HL-60/S4 treated with phorbol 12-myristate 13-acetate at 8.2 ng/mL for 4 days and 3 days (cell line): Measurements from ENCODE around the gene IL2RG.

Experiments used
- in situ Hi-C: fragments of 300-500 bp; cut with MboI; formaldehyde crosslinking; loops from 2 replicates; pipeline ENCODE4 v1.15.0; 2022; ENCODE audit warnings: low sequenced_read_pairs

The IL2RG gene

DNA sequence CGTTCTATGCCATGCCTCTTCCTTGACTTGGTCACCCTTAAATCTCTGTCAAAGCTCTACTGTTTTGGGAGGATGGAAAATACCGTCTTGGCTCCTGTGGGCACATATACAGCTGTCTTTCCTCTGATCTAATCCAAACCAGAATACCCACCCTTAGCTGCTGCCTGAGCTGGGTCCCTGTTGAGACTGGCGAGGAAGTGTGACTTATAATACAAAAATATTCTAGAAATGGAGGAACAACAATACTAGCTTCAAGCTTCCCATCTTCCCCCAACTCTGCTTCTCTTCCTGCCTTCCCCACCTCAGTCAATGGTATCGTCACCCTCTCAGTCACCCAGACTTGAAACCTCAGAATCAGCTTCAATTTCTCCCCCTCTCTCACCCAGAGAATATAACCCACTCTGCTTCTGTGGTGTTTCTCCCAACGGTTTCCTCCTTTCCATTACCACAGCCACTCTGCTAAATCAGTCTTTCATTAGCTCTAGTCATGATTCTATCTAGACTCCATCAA lies 599 bp upstream of the IL2RG start:
- in situ Hi-C loops = no loop called here

DNA sequence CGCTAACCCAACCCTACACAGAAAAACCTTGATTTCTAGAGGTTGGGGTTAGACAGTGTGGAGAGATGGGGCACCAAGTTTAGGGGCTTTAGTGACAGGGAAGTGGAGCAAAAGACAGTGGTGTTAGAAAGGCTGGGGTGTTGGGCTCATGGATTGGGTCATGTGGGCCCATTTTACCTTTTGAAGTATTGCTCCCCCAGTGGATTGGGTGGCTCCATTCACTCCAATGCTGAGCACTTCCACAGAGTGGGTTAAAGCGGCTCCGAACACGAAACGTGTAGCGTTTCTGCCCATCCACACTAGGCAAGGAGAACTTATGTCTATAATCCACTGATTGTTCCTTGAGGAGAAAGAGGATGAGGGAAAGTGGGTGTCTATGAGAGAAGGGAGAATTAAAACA lies 2.3 kb downstream of the IL2RG start:
- in situ Hi-C loops = no loop called here

DNA sequence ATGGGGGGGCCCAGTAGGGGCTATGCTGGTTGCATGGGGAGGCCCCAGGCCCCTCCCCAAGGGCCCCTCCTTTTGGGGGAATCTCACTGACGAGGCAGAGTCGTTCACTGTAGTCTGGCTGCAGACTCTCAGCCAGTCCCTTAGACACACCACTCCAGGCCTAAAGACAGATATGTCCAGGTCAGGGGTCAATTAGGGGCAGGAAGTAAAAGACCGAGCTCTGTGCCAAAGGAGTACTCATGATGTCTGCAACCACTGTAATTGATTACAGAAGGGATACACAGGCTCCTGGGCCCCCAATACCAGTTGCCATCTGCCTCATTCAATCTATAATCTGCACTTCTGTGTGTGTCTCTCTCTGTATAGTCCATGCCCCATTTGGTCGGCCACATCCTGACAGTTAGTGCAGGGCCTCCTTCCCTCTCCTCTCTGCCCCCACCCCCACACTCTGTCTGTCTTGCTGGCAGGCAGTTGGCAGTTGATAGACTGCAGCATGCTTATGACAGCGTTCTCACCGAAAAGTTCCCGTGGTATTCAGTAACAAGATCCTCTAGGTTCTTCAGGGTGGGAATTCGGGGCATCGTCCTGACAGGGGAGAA lies 3.5 kb downstream of the IL2RG start:
- in situ Hi-C loops = no loop called here

DNA sequence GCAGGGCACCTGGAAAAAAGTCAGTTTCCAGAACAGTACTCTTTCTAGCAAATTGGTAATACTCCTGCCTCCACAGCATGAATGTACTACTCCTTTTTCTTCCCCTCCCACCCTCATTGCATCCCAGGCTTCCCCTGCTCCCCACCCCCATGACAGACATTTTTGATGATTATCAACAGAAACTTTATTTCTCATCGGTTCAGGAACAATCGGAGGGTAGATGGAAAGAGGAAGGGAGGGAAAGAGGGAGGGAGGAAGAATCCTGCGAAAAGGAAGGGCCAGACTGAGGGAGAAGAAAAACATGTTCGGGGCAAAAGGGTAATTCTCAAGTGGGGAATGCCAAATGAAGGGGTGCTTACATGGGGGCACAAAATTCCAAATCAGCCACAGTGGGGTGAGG lies 4.1 kb downstream of the IL2RG start:
- in situ Hi-C loops = no loop called here

DNA sequence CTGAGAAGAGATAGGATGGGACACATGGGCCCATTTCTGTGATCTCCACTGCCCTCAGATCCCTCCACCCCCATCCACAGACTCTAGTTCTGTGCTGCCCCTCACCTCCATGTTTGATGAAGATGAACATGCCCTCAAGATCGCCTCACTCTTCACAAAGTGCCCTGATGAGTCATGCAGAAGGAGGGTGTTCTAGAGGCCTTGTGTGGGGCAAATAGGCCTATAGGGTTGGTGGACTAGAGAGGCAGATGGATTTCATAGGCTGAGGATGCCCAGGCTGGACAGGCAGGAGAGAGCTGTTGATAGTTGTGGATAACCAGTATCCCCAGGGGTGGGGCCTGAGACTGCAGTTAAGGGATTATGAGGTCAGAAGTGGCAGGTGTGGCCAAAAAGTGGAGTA lies 5.0 kb downstream of the IL2RG start, which contains the start of gene CXorf65:
Gene CXorf65, minus strand, starts transcription at position 314 of the 400 bp plus-strand sequence. Its CDS starts 184 bp downstream, at position 130.
- in situ Hi-C loops = no loop called here

DNA sequence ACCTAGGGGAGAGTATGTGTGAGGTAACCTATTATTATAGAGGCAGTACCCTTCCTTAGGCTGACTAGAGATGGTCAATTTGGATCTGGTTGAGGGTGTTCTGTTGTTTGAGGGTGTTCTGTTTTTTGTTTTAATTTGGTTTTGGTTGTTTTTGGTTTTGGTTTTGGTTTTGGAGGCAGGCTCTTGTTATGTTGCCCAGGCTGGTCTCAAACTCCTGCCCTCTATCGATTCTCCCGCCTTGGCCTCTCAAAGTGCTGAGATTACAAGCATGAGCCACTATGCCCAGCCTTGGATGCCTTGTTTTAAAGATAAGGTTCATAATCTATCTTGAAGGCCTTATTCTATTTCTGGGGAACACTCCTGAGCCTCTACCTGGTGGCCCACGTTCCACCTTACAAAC lies 5.7 kb downstream of the IL2RG start:
- in situ Hi-C loops = no loop called here

DNA sequence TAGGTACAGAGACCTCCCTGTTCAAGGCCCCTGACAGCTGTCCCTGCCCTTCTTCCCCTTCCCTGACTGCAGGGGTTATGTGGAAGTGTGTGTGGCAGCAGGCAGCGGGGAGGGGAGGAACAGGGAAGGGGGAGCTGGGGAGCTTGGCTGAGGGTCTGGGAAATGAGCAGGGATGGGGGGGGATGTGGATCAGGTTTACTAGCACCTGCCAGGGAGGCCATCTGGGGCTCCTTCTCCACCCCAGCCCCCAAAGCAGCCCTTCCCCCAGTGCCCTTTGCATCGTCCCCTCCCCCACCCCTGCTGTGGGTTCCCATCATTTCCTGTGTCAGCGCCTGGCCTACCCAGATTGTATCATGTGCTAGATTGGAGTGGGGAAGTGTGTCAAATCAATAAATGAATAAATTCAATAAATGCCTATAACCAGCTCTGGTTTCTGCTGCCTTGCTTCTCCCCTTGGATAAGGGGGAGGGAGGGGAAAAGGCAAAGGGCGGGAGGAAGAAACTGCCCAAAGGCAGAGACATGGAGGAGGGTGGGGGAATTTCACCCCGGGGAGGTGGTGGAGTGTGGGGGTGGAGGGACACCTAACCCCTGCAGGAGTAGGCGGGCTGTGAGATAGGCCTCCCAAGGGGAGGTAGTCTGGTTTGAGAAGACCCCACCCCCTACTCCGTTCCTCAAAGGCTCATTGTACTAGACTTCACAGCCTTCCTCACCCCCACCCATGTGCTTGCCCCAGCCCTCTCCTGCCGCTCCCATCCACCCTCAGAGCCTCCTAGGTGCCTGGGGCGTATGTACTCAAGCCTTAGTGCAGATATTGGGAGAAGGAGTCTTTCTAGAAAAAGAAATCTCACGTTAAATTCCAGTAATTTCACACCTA lies 8.0 kb downstream of the IL2RG start:
- in situ Hi-C loops = no loop called here

DNA sequence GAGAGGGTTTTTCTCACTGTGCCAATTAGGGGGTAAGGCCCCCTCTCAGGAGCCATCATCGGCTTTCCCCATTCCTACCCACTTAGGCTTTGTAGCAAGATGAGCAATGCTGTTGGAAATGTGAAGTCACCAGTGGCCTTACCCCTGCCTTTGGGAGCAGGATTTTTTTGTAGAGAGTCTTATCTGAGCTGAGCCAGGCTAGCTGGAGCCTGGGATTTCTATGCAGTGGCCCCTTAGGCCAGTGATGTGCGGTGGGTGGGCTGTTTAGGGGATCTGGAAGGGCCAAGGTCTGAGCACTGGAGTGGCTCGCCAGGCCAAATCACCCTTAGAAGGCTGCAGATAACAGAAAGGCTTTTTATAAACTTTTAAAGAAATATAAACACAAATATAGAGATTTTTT lies 9.1 kb downstream of the IL2RG start:
- in situ Hi-C loops = no loop called here

DNA sequence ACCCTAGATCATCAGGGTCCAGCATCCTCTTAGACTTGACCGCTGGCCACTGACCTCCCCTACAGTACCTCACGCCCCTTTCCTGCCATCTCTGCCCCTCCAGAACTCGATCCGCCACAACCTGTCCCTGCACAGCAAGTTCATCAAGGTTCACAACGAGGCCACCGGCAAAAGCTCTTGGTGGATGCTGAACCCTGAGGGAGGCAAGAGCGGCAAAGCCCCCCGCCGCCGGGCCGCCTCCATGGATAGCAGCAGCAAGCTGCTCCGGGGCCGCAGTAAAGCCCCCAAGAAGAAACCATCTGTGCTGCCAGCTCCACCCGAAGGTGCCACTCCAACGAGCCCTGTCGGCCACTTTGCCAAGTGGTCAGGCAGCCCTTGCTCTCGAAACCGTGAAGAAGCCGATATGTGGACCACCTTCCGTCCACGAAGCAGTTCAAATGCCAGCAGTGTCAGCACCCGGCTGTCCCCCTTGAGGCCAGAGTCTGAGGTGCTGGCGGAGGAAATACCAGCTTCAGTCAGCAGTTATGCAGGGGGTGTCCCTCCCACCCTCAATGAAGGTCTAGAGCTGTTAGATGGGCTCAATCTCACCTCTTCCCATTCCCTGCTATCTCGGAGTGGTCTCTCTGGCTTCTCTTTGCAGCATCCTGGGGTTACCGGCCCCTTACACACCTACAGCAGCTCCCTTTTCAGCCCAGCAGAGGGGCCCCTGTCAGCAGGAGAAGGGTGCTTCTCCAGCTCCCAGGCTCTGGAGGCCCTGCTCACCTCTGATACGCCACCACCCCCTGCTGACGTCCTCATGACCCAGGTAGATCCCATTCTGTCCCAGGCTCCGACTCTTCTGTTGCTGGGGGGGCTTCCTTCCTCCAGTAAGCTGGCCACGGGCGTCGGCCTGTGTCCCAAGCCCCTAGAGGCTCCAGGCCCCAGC lies 10.5 kb downstream of the IL2RG start:
- in situ Hi-C loops = no loop called here

DNA sequence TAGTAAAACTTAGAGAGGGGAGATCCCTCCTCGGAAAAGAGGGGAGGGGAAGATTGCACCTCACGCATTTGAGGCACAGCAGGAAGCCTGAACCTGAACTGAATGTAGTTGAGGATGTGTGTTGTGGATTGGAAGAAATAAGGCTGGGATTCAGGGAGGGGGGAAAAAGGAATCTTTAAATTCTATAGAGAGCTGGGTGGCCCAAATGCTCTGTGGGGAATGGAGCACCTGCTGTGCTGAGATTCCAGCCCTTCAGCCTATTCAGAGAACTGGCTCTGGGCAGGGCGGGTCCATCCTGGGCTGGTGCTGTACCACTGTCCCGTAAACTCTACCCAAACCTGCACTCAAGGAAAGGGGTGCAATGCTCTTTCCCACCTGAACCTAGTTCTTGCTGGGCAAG lies 11.6 kb downstream of the IL2RG start:
- in situ Hi-C loops = no loop called here

DNA sequence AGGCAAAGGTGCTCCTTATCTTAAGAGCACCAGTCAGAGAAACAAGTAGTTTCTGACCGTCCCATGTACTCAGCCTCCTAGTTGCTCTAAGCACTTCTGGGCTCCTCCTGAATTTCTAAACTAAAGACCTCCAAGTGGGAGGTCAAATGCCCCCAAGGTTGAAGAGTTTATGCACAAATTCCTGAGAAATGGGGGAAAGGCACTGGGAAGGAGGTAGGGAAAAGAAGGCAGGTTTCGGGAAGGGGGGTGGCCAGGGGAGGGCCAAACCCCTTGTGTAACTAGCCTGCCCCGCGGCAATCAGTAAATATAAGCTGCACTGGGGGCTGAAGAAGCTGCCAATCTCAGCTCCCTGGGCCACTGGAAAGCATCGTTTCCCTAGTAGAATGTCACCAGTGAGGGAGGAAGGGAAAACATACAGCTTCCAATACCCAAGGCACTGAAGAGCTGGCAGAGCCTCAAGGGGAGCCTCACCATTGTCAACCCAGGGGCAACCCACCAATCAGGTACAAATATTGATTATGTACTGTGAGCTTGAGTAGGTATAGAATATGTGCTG lies 12.3 kb downstream of the IL2RG start:
- in situ Hi-C loops = no loop called here

DNA sequence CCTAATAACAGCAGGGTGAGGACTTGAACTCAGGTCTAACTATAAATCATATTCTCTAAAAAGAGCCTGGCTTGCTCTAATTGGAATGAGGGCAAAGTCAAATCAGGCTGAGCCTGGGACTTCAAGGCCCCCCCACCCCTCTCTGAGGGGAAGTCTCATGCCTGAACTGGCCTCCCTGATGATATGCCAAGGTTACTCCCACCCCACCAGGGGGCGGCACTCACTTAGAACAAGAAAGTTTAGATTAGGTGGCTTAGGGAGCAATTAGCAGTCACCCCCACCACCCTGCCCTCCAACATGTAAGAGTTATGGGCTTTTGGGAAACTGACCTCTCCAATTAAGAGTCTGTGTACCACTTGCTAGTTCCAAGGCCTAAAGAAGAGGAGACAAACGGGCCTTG lies 13.1 kb downstream of the IL2RG start:
- in situ Hi-C loops = no loop called here

DNA sequence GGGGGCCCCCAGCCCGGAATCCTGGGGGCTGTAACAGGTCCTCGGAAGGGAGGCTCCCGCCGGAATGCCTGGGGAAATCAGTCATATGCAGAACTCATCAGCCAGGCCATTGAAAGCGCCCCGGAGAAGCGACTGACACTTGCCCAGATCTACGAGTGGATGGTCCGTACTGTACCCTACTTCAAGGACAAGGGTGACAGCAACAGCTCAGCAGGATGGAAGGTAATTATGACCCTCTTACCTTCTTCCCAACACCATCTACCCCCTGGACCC lies 14.7 kb downstream of the IL2RG start:
- in situ Hi-C loops = no loop called here

DNA sequence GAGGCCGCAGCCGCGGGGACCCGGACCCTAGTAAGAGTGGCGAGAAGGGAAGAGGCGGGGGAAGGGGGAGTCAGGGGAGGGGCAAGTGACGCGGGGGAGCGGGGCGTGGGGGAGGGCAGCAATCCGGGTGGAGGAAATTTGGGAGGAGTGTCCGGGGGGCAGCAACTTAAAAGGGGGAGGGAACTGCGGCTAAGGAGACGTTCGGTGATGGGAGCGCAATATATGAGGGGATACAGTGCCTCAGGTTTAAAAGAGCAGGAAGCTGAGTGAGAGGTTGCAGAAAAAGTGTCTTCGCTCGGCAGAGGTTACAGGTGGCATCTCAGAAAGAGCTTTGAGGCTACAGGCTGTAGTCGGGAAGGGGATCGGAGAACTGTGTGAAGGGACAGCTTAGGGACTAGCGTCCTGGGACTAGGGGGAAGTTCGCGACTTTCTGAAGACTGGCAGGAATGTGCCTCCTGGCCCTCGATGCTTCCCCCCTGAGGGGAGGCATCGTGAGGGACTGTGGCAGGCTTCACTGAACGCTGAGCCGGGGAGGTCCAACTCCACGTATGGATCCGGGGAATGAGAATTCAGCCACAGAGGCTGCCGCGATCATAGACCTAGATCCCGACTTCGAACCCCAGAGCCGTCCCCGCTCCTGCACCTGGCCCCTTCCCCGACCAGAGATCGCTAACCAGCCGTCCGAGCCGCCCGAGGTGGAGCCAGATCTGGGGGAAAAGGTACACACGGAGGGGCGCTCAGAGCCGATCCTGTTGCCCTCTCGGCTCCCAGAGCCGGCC lies 15.2 kb downstream of the IL2RG start:
- in situ Hi-C loops = no loop called here

DNA sequence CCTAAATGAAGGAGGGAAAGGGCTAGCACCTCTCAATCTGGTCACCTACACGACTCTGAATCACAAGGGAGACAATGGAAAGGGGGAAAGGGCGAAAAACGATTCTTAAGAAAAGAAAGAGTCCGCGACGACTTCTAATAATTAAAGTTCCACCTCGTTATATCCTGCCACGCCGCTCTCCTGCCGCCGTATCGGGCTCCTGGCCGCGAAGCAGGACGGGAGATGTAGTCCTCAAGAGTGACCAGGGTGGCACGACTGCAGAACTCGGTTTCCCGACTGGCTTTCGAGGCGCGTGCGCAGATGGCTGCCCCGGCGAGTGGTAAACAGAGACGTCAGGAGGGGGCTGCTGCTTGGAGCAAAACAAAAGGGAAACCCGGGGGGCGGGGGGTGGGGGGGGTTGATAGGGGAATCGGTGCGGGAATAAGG lies 15.8 kb downstream of the IL2RG start, which contains the start of gene FOXO4:
Gene FOXO4, plus strand, starts transcription at position 297 of the 426 bp plus-strand sequence. CDS start 678 bp downstream, outside the sequence.
- in situ Hi-C loops = no loop called here

DNA sequence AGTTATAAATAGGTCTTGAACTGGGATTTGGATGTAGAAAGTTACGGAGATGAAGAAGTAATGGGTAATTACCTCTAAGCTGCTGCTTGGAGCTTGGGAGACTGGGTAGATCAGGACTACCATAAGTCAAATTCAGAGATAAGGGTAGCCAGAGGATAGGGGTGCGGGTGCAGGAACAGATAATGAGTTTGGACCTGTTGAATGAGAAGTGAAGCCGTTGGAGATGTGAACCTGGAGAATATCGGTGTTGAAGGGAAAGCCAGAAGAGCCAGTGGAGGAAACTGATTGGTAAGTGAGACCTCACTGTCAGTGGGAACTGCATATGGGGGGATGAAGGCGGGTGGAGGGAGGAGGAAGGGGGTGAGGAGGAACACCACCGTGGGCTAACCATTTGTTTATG lies 16.3 kb downstream of the IL2RG start:
- in situ Hi-C loops = no loop called here

DNA sequence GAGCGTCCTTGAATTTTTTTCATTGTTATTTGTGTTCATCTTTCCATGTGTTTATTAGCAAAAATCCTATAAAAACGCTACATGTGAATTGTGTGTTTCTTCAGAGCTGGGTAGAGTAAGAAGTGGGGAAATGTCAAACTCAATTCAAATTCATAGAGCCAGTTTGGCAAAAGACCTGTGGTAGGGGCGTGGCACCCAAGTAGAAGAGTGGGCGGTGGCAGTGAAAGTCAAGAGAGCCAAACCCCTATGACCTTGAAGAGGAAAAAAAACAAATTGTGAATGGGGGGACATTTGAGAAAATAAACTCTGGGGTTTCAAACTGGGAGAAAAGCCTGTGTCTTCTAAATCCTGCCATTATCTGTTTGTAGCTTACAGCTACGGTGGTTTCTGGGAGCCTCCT lies 20.1 kb downstream of the IL2RG start:
- in situ Hi-C loops = no loop called here

DNA sequence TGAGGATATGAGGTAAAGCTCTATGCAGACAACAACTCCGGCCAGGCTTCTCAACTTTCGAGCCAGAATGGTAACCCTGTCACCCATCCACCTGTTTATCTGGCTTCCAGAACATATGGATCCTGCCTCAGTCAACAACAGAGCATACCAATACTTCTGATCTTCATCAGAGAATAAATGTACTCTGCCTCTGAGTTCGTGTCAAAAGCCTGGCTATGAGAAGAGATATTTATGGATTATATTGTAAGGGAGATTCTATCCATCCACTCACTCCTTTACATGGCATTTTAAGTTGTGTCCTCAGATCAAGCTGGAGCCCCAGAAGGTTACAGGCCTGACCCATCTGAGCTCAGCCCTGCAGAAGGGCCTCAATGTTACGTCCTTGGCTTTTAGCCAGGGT lies 25.5 kb downstream of the IL2RG start:
- in situ Hi-C loops = no loop called here

DNA sequence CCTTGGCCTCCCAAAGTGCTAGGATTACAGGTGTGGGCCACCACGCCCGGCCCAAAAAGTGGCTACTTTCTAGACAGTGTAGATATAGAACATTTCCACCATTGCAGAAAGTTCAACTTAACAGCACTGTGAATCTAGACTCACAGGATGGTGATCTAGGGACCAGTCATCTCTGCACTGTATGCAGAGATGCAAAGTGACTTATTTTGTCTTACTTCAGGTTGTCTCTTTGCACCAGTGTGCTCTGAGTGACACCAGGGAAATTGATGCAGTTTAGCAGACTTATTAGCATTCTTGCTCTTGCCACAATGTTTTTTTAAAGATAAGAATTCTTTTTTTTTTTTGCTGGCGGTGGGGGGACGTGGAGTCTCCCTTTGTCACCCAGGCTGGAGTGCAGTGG lies 28.6 kb downstream of the IL2RG start:
- in situ Hi-C loops = no loop called here

DNA sequence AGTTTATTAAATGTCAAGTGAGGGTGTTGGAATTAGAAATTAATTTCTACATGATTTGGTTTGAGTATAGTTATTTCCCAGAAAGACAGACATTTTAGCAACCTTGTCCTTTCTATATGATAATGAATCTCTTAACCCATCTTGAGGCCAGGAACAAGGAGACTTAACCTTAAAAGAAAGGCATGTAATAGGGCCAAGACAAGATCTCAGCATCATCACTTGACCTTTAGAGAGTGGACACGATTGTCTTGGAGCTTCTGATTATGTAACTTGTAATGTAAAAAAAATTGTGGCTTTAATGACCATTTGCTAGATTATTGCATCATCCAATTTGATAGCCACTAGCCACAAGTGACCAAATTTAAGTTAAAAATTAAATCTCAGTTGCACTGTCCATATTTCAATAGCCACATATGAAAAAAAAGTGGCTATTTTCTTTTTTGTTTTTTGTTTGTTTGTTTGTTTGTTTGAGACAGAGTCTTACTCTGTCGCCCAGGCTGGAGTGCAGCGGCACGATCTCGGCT lies 29.2 kb downstream of the IL2RG start:
- in situ Hi-C loops = no loop called here
